Cardiac muscle cell (in vitro differentiated cells and primary cell): ENCODE results near the gene SOX6. TPM values are rescaled to one million over a fixed set of nuclear protein-coding genes. Genes with fewer than 3 reads are reported as not detected.

Experiments used
- DNase-seq, 2 donors: peaks; one replicate each; pipeline versions ENCODE4 v3.0.0 to v3.0.0-alpha.2; 2010 to 2017; ENCODE audit warnings: low read depth in 1 of 2, low spot score in 1 of 2
- H3K27ac ChIP-seq: fragments of 200-600 bp; sonication (generic); 2 replicates; pipeline ENCODE4 v1.5.1; 2016
- H3K27me3 ChIP-seq: fragments of 200-600 bp; sonication (generic); 2 replicates; pipeline ENCODE4 v1.6.0; 2016; ENCODE audit warnings: control low read depth
- H3K36me3 ChIP-seq: fragments of 200-600 bp; sonication (generic); 2 replicates; pipeline ENCODE4 v1.5.1; 2016; ENCODE audit warnings: control low read depth
- H3K4me1 ChIP-seq: fragments of 200-600 bp; sonication (generic); 2 replicates; pipeline ENCODE4 v1.8.1; 2017; ENCODE audit warnings: low read depth, mild to moderate bottlenecking, mixed run types
- H3K4me3 ChIP-seq: fragments of 200-600 bp; sonication (generic); 2 replicates; pipeline ENCODE4 v1.5.1; 2016; ENCODE audit warnings: mild to moderate bottlenecking
- H3K9me3 ChIP-seq: fragments of 200-600 bp; sonication (generic); 2 replicates; pipeline ENCODE4 v1.5.1; 2017; ENCODE audit warnings: low read depth, mild to moderate bottlenecking, control low read depth
- CTCF ChIP-seq: IDR thresholded peaks from 2 replicates; pipeline ENCODE4 v1.5.1; 2012; ENCODE audit warnings: low read depth, mild to moderate bottlenecking, low read length
- polyA plus RNA-seq: library from polyadenylated mRNA; unstranded; fragments of >200 nt; fragmentation: Nextera tagmentation; extraction: Ambion mirVana; gene quantifications from 2 replicates; pipeline ENCODE4 v1.2.1, GENCODE V29; 2016
- total RNA-seq: library from RNA; depleted of rRNA; stranded (reverse); fragments of >200 nt; gene quantifications from 2 replicates; pipeline ENCODE4 v1.2.3, GENCODE V29; 2016

Gene SOX6
- total and polyA plus RNA-seq, 2 experiments from 2014 or later, result 7.0 to 9.6 TPM

DNA sequence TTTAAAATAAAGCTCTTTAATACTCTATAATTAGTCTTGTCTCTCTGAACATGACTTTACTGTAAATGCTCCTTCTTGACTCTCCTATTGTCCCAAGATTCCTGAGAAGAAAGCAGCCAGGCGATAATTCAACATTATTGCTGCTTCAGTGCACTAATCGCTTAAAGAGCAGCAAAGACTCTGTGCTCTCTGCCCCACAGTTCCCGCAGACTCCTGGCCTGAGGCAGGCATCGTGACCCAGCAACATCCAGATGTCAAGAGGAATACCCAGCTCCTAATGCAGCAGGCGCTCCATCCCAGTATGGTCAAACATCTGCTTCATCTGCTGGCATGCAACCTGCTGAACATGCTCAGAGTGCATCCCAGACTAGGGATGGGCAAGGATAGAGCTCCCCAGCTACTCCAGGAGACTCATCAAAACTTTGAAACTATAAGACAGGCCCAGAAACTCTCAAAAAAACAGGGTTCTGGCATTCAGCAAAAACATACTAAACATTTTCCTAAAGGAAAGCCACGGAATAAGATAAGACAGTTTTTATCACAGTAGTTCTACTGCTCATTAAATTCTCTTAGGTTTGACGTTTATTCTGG is 270.0 kb downstream of the SOX6 start:
- DNase-seq, result no peak
- Histone ChIP-seq H3K9me3 (no peaks in the 10 kb centered on the region), H3K27me3 (no peaks in the 10 kb centered on the region), H3K36me3 (no peaks in the 10 kb centered on the region), H3K4me3 (no peak overlapping the region), H3K4me1 (peaks cover 6% of the 10 kb centered on the region), H3K27ac (no peak overlapping the region)
- TF ChIP-seq CTCF, result no peak

GRCh38 chr11:16082095-16083055 is 274.0 kb downstream of the SOX6 start:
- no peak for DNase-seq
- Histone ChIP-seq H3K27ac (no peak overlapping the region), H3K4me3 (no peak overlapping the region), H3K4me1 (peaks cover 11% of the 10 kb centered on the region), H3K27me3 (no peaks in the 10 kb centered on the region), H3K9me3 (no peaks in the 10 kb centered on the region), H3K36me3 (no peaks in the 10 kb centered on the region)
- no peak for TF ChIP-seq CTCF

- H3K27ac ChIP-seq, result no peak overlapping the region
- TF ChIP-seq CTCF, result no peak
- H3K9me3 ChIP-seq, result no peaks in the 10 kb centered on the region
- H3K4me3 ChIP-seq, result no peak overlapping the region
- no peak for DNase-seq
- H3K36me3 ChIP-seq, result no peaks in the 10 kb centered on the region
- peaks cover 11% of the 10 kb centered on the region for H3K4me1 ChIP-seq
- H3K27me3 ChIP-seq, result no peaks in the 10 kb centered on the region
Observed at GRCh38 chr11:16081382-16082094, 274.8 kb downstream of the SOX6 start.

GRCh38 chr11:16080688-16081381 is 275.5 kb downstream of the SOX6 start:
- no peaks in the 10 kb centered on the region for H3K27me3 ChIP-seq
- no peak overlapping the region for H3K27ac ChIP-seq
- no peaks in the 10 kb centered on the region for H3K36me3 ChIP-seq
- H3K4me3 ChIP-seq, result no peak overlapping the region
- H3K9me3 ChIP-seq, result no peaks in the 10 kb centered on the region
- TF ChIP-seq CTCF, result no peak
- peaks cover 11% of the 10 kb centered on the region for H3K4me1 ChIP-seq
- no peak for DNase-seq

DNA sequence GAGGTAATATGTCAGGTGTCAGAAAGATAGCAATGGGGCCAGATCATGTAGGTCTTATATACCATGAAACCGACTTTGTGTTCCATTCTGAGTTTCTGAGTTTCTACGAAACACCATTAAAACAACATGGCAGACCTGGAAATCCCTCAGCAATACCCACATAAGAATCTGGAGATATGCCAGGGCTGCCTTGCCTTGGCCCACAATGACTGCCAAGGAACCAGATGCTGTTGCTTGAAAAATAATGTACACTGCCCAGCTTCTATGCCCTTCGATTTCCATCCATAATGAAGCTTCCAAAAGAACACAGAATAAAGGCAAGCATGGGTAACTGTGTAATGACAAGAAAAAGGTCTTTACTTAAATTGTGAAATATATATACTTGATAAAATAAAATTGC is 277.4 kb downstream of the SOX6 start:
- H3K27ac ChIP-seq, result no peak overlapping the region
- no peaks in the 10 kb centered on the region for H3K27me3 ChIP-seq
- no peak for DNase-seq
- H3K4me3 ChIP-seq, result no peak overlapping the region
- TF ChIP-seq CTCF, result no peak
- H3K4me1 ChIP-seq, result peaks cover 11% of the 10 kb centered on the region
- H3K9me3 ChIP-seq, result no peaks in the 10 kb centered on the region
- no peaks in the 10 kb centered on the region for H3K36me3 ChIP-seq
